GM12892 (cell line): ENCODE results near the gene SULT1A1.

Experiments used
- POLR2A ChIP-seq: IDR thresholded peaks from 2 replicates; pipeline ENCODE4 v1.6.1; 2011; ENCODE audit warnings: low read depth, low read length, control low read depth
- POLR2AphosphoS5 ChIP-seq: IDR thresholded peaks from 2 replicates; pipeline ENCODE4 v1.6.1; 2011; ENCODE audit warnings: low read depth, low read length, control low read depth
- TAF1 ChIP-seq: IDR thresholded peaks from 2 replicates; pipeline ENCODE4 v1.6.1; 2011; ENCODE audit warnings: low read depth, mild to moderate bottlenecking, control low read depth, low read length, borderline replicate concordance

- TF ChIP-seq POLR2A = no peak
- no peak for TF ChIP-seq POLR2AphosphoS5
- TF ChIP-seq TAF1 = no peak
Measured at GRCh38 chr16:28607116-28607623, 2.7 kb downstream of the SULT1A1 start.
